HepG2 (cell line): ENCODE measurements around the gene GRIFIN. TPM values are rescaled to one million over a fixed set of nuclear protein-coding genes. Genes with fewer than 3 reads are reported as not detected.

Source experiments
- BCL6 ChIP-seq: IDR thresholded peaks from 2 replicates; pipeline ENCODE4 v1.6.1; 2016; ENCODE audit warnings: missing genetic modification reagents, missing compliant biosample characterization
- E2F1 ChIP-seq: sonication (generic); formaldehyde crosslinking; IDR thresholded peaks from 2 replicates; pipeline ENCODE4 v1.5.0; 2020; ENCODE audit warnings: missing genetic modification reagents
- ERF ChIP-seq: IDR thresholded peaks from 2 replicates; pipeline ENCODE4 v1.6.1; 2018; ENCODE audit warnings: missing biosample characterization, missing genetic modification reagents
- GABPB1 ChIP-seq: IDR thresholded peaks from 2 replicates; pipeline ENCODE4 v1.6.1; 2016; ENCODE audit warnings: mild to moderate bottlenecking, missing genetic modification reagents, moderate library complexity, missing compliant biosample characterization
- HNRNPLL ChIP-seq: fragments of 200-400 bp; formaldehyde crosslinking; IDR thresholded peaks from 2 replicates; pipeline ENCODE4 v1.6.1; 2017; ENCODE audit warnings: mild to moderate bottlenecking, low read depth, low read length; ENCODE audit not compliant: poor library complexity, severe bottlenecking
- MXI1 ChIP-seq: IDR thresholded peaks from 3 replicates; pipeline ENCODE4 v1.6.1; 2012; ENCODE audit warnings: low read depth, low read length, inconsistent platforms, borderline replicate concordance
- PCBP1 ChIP-seq: fragments of 200-400 bp; formaldehyde crosslinking; IDR thresholded peaks from 2 replicates; pipeline ENCODE4 v1.6.1; 2017; ENCODE audit warnings: mild to moderate bottlenecking, low read depth, low read length, borderline replicate concordance
- REL ChIP-seq: sonication (generic); formaldehyde crosslinking; conservative IDR thresholded peaks from 2 replicates; pipeline ENCODE4 v1.8.0; 2022; ENCODE audit warnings: mild to moderate bottlenecking, missing genetic modification reagents, moderate library complexity
- SNAPC4 ChIP-seq: sonication (generic); formaldehyde crosslinking; IDR thresholded peaks from 2 replicates; pipeline ENCODE4 v1.4.0; 2020; ENCODE audit warnings: mild to moderate bottlenecking, missing genetic modification reagents
- ZBTB2 ChIP-seq: sonication (generic); formaldehyde crosslinking; IDR thresholded peaks from 2 replicates; pipeline ENCODE4 v1.8.0; 2022; ENCODE audit warnings: low read depth, missing genetic modification reagents
- ZNF207 ChIP-seq: fragments of 450-650 bp; IDR thresholded peaks from 2 replicates; pipeline ENCODE4 v1.6.1; 2016; ENCODE audit warnings: antibody characterized with exemption, borderline replicate concordance
- ZNF232 ChIP-seq: sonication (generic); formaldehyde crosslinking; IDR thresholded peaks from 2 replicates; pipeline ENCODE4 v1.4.0; 2020; ENCODE audit warnings: missing genetic modification reagents, borderline replicate concordance
- ZNF687 ChIP-seq: sonication (generic); formaldehyde crosslinking; IDR thresholded peaks from 2 replicates; pipeline ENCODE4 v1.5.1; 2020; ENCODE audit warnings: mild to moderate bottlenecking, missing genetic modification reagents, moderate library complexity
- ZNF761 ChIP-seq: sonication (generic); formaldehyde crosslinking; conservative IDR thresholded peaks from 2 replicates; pipeline ENCODE4 v1.4.0; 2020; ENCODE audit warnings: mild to moderate bottlenecking, missing genetic modification reagents
- polyA plus RNA-seq, 8 experiments: library from polyadenylated mRNA; depleted of rRNA in 3 of 8; stranded (reverse) in 7 of 8; unstranded in 1 of 8; fragments of >200 nt; fragmentation: Illumina TruSeq in 4 of 8; extraction: Trizol in 4 of 8; gene quantifications; 2 replicates each; pipeline versions ENCODE4 v1.2.1 to v1.2.3, GENCODE V29; 2011 to 2016; ENCODE audit warnings: low read depth in 4 of 8, missing spikeins in 1 of 8, mixed read lengths in 1 of 8; ENCODE audit not compliant: insufficient read depth in 1 of 8
- total RNA-seq, 5 experiments: library from RNA; depleted of rRNA; stranded (reverse); fragments of >200 nt; fragmentation: Illumina TruSeq; extraction: Trizol; gene quantifications; 2 replicates each; pipeline ENCODE4 v1.2.3, GENCODE V29; 2016; ENCODE audit warnings: low read depth in 1 of 5

Gene GRIFIN
- total and polyA plus RNA-seq, 2 of the 13 experiments (the other 11 are each of a cell fraction or from before 2014, with no cell fraction given) = not detected

GRCh38 chr7:2519119-2519930, 43.1 kb upstream of the GRIFIN start, which contains the start of gene LFNG (continued):
- TF ChIP-seq SNAPC4 (no peak), ZNF687 (peak; percentile 40; the same call in 1 of the 2 replicates), BCL6 (no peak), REL (CRISPR knock-in tag) (no peak), ZBTB2 (no peak), ZNF761 (no peak), ERF (CRISPR knock-in tag) (peak; percentile 28; the same call in 1 of the 2 replicates), GABPB1 (CRISPR knock-in tag) (peak; percentile 31; the same call in 1 of the 2 replicates), E2F1 (peak; percentile 20; the same call in 1 of the 2 replicates), ZNF207 (no peak), ZNF232 (CRISPR knock-in tag) (no peak), HNRNPLL (peak; percentile 90), MXI1 (peak; percentile 58; the same call in 1 of the 3 replicates), PCBP1 (no peak)
